HL-60/S4 treated with retinoic acid at 250 ng/mL for 4 days and 3 days (cell line): ENCODE data around the gene OR4D2.
"Not testable (repeated sequence)": the region's sequence is repeated elsewhere in the genome, so short reads cannot be mapped to it uniquely, and the experiment has no call there.

ENCODE experiments used
- in situ Hi-C: fragments of 300-500 bp; cut with MboI; formaldehyde crosslinking; loops from 2 replicates; pipeline ENCODE4 v1.7.0; 2022; ENCODE audit warnings: low sequenced_read_pairs

The OR4D2 gene

DNA sequence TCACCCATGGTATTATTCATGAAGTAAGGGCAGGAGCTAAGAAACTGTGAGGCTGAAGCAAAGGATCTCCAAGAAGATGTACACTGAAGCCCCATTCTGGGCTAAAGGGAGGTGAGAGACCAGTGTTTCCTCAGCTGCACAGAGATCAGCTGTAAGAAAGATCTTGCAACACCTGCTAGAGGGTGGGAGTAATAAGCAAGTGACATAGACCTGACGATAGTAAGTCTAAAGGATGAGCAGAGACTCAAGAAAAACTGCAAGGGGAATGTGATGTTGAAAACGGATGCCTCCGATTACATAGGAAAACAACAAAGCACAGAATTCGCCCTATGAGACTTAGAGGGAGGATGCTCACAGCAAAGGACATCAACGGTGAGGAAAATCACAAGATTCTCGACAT is at the start of gene OR4D2:
OR4D2 (plus strand) TSS at position 301 of the 400 bp plus-strand sequence. CDS start 2,674 bp downstream, outside the sequence.
- in situ Hi-C loops: no loop called here

DNA sequence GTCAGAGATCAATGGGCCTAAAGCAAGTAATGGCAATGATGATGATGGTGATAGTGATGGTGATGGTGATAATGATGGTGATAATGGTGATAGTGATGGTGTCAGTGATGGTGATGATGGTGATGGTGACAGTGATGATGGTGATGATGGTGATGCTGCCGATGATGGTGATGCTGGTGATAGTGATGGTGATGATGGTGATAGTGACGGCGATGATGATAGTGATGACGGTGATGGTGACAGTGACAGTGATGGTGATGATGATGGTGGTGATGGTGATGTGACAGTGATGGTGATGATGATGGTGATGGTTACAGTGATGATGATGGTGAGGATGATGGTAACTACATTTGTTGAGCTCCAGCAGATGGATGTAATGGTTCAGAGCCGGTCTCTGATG is 49.4 kb upstream of the OR4D2 start:
- in situ Hi-C loops: loop anchor here (25.0 kb wide), 1 partner anchor 255 kb away; the partner anchor contains the start of gene MRPS23

DNA sequence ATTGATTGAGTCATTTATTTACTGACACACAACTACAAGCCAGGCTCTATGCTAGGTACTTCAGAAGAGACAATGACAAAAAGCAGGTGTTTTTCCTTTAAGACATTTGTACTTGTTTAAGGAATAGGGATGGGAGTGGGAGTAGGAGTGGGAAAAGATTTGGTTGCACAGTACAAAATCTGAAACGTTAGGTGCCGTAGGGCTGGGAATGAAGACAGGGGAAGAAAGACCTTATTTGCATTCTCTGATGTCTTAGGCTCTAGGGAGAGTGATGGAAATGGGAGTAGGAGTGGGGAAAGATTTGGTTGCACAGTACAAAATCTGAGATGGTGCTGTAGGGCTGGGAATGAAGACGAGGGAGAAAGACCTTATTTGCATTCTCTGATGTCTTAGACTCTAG is 47.3 kb upstream of the OR4D2 start:
- in situ Hi-C loops: loop anchor here (25.0 kb wide), 1 partner anchor 257 kb away; the partner anchor contains the start of gene MRPS23

DNA sequence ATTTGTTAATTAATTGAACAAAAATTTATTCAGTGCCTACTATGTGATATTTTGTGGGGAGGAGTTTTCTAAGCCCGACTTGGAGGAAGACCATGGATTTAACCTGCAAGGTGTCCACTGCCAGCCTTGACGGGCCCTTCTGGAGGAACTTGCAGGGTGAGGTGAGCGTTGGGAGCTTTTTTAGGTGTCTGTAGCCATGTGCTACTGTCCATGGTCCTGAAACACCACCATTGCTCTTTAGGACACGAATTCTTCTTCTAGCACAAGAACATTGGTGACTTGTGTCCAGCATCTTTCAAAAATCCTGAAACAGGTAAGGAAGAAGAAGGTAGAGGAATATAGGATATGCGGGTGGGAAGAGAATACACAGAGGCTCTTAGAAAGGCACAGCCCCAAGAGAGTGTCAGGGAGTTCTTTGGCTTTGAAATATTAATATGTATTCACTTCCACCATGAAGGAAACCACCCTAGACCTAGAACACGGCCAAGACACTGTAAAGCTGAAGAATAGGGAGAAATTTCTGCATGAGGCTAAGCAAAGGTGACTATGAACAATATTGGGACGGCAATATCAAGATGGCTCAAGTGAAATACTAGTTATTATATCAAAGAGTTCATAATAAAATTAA is 46.5 kb upstream of the OR4D2 start:
- in situ Hi-C loops: loop anchor here (10.0 to 25.0 kb wide), 2 partner anchors 258 to 324 kb away; partner anchors contain the start of gene MRPS23

DNA sequence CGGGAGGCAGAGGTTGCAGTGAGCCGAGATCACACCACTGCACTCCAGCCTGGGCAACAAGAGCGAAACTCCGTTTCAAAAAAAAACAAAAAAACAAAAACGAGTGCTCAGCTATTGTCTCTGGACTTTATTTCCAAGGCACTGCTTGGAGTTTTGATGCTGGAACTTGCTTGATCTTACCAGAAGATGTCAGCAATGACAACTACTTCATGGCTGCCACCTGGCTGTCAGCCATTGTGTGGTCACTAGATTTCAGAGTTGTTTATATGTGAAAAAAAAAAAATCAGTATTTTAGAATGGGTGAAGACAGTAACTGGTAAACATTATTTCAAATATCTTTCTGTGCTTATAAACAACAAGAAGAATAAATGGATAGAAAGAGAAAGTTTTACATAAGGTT is 44.9 kb upstream of the OR4D2 start:
- in situ Hi-C loops: loop anchor here (10.0 to 25.0 kb wide), 2 partner anchors 260 to 323 kb away; partner anchors contain the start of gene MRPS23

DNA sequence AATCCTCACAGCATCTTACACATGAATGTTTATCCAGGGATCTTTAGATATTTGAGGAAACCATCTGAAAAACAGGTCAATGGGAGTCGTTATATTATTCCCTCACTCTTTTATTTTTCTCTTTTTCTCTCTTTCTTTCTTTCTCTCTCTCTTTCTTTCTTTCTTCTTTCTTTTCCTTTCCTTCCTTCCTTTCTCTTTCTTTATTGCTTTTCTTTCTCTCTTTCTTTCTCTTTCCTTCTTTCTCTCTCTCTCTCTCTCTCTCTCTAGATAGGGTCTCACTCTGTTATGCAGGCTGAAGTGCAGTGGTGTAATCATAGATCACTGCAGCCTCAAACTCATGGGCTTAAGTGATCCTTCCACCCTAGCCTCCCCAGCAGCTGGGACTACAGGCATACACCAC is 38.9 kb upstream of the OR4D2 start:
- in situ Hi-C loops: loop anchor here (10.0 kb wide), 1 partner anchor 317 kb away; no protein-coding TSS in a partner anchor

DNA sequence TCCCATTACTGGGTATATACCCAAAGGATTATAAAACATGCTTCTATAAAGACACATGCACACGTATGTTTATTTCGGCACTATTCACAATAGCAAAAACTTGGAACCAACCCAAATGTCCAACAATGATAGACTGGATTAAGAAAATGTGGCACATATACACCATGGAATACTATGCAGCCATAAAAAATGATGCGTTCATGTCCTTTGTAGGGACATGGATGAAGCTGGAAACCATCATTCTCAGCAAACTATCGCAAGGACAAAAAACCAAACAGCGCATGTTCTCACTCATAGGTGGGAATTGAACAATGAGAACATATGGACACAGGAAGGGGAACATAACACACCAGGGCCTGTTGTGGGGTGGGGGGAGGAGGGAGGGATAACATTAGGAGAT is 34.1 kb upstream of the OR4D2 start:
- in situ Hi-C loops: not testable (repeated sequence)

DNA sequence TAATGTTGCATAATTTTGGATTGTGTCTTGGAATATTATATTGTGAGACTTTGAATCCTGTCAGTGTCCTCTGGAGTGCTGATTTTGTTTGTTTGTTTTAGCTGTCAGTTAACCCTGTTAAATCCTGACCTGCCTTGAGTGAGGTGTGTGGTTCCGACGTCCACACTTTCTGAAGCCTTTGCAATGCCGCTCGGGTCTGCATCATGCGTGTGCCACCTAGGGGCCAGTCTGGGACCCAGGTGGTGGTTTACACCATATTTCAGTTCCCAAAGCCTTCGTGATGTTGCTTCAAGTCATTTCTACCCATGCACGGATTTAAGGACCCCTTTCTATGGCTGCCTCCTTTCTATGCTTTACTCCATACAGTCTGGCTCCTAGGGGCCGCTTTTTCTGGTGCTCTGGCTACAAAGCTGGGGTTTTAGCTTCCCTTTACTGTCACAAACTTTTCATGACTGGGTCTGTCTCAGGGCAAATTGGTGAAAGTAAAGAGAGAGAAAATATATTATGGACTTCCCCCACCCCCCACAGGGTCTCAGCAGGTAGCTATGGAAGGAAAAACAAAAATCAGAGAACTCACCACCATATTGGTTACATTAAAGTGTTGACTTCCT is 30.0 kb upstream of the OR4D2 start:
- in situ Hi-C loops: no loop called here

DNA sequence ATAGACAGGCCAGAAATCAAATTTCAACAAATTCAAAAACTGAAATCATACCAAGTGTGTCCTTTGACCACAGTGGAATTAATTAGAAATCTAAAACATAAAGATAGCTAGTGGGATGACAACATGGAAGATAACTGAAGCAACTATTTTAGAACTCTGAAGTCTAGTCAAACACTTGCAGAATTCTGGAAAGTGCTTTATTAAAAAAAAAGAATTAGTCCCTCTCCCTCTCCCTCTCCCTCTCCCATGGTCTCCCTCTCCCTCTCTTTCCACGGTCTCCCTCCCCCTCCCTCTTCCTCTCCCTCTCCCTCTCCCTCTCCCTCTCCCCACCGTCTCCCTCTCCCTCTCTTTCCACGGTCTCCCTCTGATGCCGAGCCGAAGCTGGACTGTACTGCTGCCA is 25.3 kb upstream of the OR4D2 start:
- in situ Hi-C loops: no loop called here

DNA sequence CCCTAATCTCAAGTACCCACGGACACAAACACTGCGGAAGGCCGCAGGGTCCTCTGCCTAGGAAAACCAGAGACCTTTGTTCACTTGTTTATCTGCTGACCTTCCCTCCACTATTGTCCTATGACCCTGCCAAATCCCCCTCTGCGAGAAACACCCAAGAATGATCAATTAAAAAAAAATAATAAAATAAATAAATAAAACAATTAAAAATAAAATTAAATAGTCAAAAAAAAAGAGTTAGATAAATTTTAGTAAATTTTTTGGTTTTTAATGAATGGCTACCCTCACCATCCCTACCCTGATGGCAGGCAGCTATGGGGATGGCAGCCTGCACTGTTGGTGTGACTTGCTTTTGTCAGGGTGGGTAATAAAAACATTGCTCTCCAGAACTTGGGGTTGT is 23.4 kb upstream of the OR4D2 start:
- in situ Hi-C loops: not testable (repeated sequence)

DNA sequence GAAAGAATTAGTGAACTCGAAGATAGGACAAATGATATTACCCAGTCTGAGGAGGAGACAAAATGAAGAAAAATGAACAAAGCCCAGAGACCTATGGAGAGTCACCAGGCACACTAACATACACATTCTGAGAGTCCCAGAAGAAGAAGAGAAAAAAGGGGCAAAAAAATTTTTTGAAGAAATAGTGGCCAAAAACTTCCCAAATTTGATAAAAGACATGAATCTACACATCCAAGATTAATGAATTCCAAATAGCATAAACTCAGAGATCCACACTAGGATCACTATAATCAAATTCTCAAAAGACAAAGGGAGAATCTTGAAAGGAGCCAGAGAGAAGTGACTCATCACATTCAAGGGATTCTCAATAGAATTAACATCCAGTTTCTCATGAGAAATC is 22.0 kb upstream of the OR4D2 start:
- in situ Hi-C loops: no loop called here

DNA sequence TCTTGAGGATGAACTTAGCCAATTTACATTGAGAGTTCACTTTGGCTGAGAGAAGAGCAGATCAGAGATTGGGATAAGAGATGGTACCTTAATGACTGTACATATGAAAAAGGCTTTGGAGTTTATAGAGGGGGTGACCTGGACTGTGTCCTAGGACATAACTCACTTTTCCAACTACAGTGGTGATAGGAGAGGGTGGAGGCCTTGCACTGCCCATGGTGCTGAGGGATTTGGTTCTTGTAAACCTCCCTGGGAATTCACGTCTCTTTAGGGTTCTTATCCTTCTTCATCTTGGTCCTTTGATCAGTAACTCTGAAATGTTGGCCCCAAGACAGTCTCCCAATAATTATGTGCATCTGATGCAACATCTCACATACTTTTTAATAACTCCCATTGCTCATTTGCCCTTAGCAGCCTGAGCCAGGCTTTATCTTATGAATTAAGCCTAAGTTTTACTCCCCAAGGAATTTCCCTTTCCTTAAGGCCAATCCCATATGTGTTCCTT is 18.8 kb upstream of the OR4D2 start, which contains the start of gene OR4D1:
OR4D1 (plus strand) TSS at position 455 of the 505 bp plus-strand sequence. CDS start 6,770 bp downstream, outside the sequence.
- in situ Hi-C loops: no loop called here

DNA sequence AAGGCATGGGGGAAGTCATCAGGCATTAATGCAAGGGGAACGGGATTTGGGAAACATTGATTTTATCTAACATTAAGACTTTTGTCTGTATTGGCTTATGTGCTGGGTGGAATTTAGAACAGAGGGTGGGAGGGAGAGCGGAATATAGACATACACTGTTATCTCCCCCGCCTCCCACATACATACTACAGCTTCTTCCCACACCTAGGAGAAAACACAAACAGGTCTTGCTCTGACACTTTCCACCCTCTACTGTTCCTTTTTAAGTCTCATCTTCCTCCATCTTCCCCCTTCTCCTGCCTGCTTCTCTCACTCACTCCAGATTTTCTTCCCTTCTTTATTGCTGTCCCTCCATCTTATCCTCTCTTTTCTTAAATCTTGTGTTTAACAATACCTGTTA is 18.2 kb upstream of the OR4D2 start:
- in situ Hi-C loops: no loop called here

DNA sequence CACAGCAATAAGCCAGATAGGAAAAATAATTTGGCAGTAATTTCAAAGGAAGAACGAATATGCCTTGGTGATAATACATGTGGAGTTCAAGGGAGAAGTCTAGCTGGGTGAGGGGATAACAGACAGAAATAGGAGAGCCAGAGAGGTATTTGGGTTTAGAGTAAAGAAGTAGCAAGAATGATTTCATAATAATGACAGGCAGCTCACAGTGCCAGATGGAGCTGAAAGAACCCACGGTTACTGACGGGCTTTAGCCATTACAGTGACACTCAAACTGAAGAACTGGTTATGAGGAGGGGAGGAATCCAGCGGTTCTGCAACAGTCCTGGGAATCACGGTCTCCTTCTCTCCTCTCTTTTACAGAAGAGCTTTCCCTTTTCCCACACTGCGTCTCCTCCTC is 16.4 kb upstream of the OR4D2 start:
- in situ Hi-C loops: no loop called here

DNA sequence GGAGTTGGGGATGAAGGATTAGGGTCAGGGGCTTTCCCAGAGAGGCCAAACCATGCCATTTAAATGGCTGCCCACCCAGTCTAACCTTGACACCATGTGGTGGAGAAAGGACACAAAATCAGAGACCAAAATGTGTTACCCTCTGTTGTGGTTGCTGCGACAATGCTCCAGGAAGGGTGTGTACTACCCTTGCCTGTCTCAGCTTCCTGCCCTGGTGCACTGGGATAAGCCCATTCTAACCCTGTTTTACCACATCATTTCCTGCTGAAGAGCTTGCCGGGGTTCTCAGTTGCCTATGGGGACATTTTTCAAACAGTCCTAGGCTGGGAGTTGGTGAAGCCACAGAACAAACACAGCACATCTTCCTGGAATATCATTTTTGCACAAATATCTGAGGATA is 13.7 kb upstream of the OR4D2 start:
- in situ Hi-C loops: no loop called here

DNA sequence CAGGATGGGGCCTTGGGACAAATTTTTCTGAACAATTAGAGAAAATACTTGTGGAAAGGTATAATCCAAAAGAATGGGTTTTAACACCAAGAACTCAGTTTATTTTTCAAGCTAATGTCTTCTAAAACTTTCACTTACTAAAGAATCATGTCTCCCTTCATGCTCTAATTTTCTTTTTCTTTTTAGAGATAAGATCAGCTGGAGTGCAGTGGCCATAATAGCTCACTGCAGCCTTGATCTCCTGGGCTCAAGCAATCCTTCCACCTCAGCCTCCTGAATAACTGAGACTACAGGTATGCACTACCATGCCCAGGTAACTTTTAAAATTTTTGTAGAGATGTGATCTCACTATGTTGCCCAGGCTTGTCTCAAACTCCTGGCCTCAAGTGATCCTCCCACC is 13.1 kb upstream of the OR4D2 start:
- in situ Hi-C loops: no loop called here

DNA sequence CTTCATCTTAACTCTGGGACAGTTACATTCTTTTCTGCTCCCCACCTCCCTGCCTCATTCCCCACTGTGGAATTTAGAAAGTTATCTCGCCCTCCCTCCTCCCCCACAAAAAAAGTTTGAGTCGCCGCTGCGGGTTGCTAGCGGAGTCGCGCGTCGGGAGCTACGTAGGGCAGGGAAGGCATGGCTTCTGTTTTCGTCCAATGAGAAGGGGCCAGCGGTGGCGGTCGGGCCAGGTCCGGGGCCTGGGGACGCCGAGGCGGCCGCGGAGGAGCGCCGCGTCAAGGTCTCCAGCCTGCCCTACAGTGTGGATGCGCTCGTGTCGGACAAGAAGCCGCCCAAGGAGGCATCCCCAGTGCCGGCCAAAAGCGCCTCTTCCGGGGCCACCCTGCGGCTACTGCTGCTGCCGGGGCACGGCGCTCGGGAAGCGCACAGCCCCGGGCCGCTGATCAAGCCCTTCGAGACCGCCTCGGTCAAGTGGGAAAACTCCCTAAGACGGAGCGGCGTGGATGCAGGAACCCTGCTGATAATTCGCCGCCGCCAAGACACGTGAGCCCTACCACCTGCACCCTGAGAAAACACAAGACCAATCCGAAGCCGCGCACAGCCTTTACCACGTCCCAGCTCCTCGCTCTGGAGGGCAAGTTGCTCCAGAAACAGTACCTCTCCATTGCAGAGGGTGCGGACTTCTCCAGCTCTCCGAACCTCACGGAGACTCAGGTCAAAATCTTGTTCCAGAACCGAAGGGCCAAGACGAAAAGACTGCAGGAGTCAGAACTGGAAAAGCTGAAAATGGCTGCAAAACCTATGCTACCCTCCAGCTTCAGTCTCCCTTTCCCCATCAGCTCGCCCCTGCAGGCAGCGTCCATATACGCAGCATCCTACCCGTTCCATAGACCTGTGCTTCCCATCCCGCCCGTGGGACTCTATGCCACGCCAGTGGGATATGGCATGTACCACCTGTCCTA is 9.7 kb upstream of the OR4D2 start:
- in situ Hi-C loops: no loop called here

DNA sequence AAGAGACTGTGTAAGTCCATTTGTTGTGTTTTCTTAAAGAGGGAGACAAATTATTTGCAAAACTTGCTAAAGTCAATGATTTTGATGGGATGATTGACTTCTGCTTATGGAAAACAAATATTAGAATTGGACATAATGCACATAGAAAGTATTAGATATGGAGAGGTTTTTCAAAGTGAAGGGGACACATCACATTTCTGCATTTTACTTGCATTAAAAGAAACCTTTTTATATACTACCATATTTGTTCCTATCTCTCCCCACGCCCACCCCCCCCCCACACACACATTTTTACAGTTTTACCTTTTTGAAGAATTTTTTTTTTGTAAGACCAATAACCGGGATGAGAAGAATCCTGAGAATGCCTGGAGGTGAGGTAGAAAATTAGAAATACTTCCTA is 8.6 kb upstream of the OR4D2 start:
- in situ Hi-C loops: no loop called here

DNA sequence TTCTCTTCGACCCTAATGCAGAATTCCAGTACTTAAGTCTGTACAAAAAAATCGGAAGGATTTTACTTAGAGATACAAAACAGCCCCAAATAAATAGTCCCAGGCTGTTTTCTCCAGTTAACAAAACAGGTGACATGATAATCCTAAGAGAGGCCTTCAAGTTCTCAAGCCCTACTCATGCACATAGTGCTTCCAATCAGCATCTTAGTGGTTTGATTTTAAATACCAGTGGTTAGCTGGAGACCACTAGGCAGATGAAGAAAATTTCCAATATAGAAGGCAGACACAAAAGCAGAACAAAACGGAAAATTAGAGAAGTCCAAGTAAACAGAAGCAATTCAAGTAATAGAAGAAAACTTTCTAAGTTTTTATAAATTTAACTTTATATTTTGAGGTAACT is 5.2 kb upstream of the OR4D2 start:
- in situ Hi-C loops: no loop called here

DNA sequence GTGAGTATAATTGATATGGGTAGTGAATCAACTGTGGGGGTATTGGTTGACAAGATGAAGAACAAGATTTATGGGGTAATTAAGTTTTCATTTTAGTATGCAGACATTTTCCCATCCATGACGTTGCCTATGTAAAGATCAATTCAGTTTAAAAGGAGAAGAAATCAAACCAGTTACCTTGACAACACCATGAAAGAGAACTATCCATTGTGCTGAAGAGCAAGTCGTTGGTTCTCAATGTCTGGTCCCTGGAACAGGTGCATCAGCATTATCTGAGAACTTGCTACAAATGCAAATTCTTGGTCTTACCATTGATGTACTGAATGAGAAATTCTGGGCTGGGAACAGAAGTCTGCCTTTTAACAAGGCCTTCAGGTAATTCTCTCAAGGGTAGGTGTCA is 801 bp upstream of the OR4D2 start:
- in situ Hi-C loops: no loop called here

DNA sequence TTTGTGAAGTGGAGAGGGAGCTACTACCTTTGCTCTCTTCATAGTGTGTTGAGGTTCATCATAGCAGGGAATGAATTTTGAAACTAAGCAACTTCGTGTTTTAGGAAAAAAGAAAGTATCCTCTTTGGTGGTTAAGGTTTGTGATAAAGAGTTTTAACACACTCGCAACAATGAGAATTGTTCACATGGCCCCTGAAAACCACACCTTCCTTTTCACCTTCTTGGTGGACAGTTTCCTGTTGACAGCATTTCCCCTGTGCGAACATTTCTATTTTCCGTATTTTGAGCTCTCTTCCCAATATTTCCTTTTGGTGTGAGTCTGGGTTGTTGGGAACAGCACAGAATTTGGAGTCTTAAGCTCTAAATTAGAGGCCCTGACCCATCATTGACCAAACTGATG is 3.8 kb downstream of the OR4D2 start:
- in situ Hi-C loops: no loop called here
